Epithelial cell of esophagus (primary cell): ENCODE data around the gene TTYH1.
"Not testable (repeated sequence)": the region's sequence is repeated elsewhere in the genome, so short reads cannot be mapped to it uniquely, and the experiment has no call there.

ENCODE experiments used
- DNase-seq: peaks from one replicate; pipeline ENCODE4 v3.0.0; 2010; ENCODE audit warnings: low read depth
- H3K4me3 ChIP-seq: 2 replicates; pipeline ENCODE4 v1.5.1; 2011; ENCODE audit warnings: mild to moderate bottlenecking, low read length, control low read depth
- CTCF ChIP-seq: IDR thresholded peaks from 2 replicates; pipeline ENCODE4 v1.5.1; 2011; ENCODE audit warnings: low read depth, mild to moderate bottlenecking, low read length, control low read depth, inconsistent platforms; ENCODE audit not compliant: insufficient read depth; ENCODE audit errors: missing control alignments

Gene TTYH1

GRCh38 chr19:54415208-54415900 lies at the start of gene TTYH1:
TSS of gene TTYH1 (plus strand) at chr19:54415464. CDS start at chr19:54415553, 89 bp downstream.
- TF ChIP-seq CTCF: no peak
- DNase-seq: no peak
- H3K4me3 ChIP-seq: no peak within 1 kb of the TSS

GRCh38 chr19:54365798-54366197 lies 49.5 kb upstream of the TTYH1 start:
- not testable (repeated sequence) for H3K4me3 ChIP-seq

DNA sequence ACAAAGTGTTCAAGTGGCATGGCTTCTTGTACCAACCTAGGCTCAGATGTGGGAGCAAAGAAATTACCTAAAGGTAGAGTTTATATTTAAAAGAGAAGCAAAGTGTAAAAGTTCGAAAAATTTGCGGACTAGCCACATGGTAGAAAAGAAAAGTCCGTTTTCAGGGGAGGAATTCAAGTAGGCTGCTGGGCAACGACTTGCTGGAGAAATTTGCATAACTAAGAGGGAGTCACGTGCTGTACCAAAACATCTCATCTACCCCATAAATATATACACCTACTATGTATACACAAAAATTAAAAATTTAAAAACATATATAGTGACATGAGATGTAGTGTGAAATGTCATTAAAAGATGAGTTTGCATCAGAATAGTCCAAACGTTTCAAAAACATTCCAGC lies 48.5 kb upstream of the TTYH1 start:
- no peak for DNase-seq
- no peak overlapping the region for H3K4me3 ChIP-seq

More at GRCh38 chr19:54365798-54366197, 49.5 kb upstream of the TTYH1 start:
- not testable (repeated sequence) for DNase-seq

GRCh38 chr19:54369082-54369687 lies 46.1 kb upstream of the TTYH1 start:
- no peak overlapping the region for H3K4me3 ChIP-seq
- TF ChIP-seq CTCF: no peak
- no peak for DNase-seq

More for the DNA sequence above, 48.5 kb upstream of the TTYH1 start:
- no peak for TF ChIP-seq CTCF

DNA sequence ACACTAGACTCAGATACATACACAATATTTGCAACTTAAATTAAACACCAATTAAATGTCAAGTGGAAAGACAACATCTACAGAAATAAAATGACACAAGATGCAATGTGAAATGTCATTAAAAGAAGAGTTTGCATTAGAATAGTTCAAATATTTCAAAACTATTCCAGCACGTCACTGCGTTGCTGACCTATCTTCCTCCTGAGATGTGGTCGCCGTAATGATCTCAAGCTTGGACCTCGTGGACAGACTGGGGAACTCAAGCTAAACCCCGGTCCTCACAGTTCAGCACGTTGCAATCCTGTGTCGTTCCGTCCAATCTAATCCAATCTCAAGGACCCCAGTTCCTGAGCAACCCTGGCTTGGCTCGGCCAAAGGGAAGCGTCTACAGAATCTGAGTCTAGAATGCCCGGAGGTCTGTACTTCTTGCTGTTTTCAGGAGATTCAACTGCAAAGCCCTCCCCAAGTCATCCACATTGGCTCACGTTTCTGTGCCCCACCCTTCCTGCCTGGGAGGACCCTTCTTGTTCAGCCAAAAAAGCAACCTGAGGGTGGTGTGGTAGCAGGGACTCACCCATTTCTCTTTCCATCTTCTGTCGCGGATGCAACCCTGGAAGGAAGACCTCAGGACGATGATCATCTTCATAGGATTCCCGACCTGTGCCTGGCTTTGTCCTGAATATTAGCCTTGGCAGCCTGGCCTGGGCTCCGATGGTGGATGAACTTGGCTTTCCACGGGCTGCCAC lies 45.4 kb upstream of the TTYH1 start:
- H3K4me3 ChIP-seq, DNase-seq: not testable (repeated sequence)

DNA sequence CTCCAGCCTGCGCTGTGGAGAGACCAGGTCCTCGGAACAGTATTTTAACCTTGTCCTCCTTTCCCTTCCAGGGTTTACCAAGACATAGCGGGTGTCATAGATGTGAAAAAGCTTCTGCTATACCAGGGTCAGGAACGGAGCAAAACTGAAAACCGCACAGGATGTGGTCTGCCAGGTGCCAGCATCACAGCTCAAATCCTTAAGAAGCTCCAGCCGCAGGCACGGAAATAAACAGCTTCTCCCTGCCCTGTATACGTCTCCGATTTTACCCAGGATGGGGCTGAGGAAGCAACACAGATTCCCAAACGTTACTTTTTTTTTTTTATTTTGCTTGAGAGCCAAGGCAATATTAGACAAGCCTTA lies 44.8 kb upstream of the TTYH1 start:
- DNase-seq, H3K4me3 ChIP-seq: not testable (repeated sequence)

DNA sequence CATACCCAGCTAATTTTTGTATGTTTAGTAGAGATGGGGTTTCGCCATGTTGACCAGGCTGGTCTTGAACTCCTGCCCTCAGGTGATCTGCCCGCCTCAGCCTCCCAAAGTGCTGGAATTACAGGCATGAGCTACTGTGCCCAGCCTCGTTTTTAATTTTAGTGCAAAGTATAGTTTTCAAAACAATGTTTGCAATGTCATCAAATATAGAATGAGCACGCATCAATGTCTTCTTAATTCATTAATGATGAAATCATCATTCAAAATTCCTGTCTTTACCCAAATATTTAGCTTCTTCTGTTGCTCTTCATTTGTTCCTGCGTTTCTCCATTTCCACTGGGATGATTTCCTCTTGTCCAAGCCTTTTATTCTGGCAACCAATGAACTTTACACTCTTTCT lies 43.8 kb upstream of the TTYH1 start:
- DNase-seq, H3K4me3 ChIP-seq: not testable (repeated sequence)

DNA sequence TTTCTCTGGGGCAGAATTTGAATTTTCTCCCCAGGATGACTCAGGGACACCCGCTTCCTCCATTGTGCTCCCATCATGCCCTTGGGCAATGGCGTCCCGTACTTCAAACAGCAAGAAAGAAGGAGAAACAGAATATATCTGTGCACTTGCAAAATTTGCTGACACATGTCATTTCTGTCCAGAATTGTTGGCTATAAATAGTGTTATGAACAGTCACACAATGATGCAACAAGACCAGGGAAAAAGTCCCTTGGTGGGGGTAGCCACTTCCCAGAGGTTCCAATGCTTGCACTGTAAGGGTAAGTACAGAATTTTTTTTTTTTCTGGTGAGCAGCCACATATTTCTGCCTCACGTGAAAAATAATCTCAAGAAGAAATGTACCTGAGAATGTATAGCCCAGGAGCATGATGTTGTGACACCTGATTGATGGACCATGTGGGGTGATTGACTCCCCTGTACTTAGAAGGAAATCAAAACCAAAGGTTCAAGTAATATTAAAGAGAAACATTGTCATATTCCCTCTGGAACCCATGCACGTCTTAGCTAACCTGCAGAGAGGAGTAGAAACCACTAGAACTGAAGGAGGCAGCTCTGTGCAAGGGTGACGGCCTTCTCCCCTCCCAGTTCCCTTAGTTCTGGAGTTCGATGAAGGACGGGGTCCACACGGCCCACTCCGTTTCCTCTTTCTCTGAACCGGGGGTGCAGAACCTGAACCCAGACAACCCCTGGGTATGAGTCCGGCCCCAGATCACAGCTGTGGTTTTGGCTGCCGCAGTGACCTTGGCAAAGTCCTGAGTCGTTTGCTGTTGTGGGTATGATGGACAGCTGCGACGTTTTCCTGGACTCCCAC lies 41.3 kb upstream of the TTYH1 start:
- no peak for DNase-seq
- no peak for TF ChIP-seq CTCF
- no peak overlapping the region for H3K4me3 ChIP-seq

- not testable (repeated sequence) for DNase-seq, H3K4me3 ChIP-seq
Measured at GRCh38 chr19:54375181-54375938, 39.9 kb upstream of the TTYH1 start.
